HG02885 (cell line): Measurements from ENCODE around the gene HERC6.
"Not testable (repeated sequence)": the region's sequence is repeated elsewhere in the genome, so short reads cannot be mapped to it uniquely, and the experiment has no call there.

Experiments
- ATAC-seq: cut with Tn5 transposase; IDR thresholded peaks from one replicate; pipeline ENCODE4 v1.9.1; 2021; ENCODE audit warnings: mild to moderate bottlenecking; ENCODE audit not compliant: unreplicated experiment, poor library complexity

The HERC6 gene

GRCh38 chr4:88443486-88443885 is 64.8 kb downstream of the HERC6 start:
- ATAC-seq: no peak

GRCh38 chr4:88445252-88445651 is 66.6 kb downstream of the HERC6 start:
- ATAC-seq: no peak

- no peak for ATAC-seq
Observed at GRCh38 chr4:88446124-88446523, 67.5 kb downstream of the HERC6 start.

- ATAC-seq: no peak
Observed at GRCh38 chr4:88447371-88448095, 68.9 kb downstream of the HERC6 start.

GRCh38 chr4:88448211-88448765 is 69.6 kb downstream of the HERC6 start:
- not testable (repeated sequence) for ATAC-seq

GRCh38 chr4:88448889-88449288 is 70.2 kb downstream of the HERC6 start:
- ATAC-seq: no peak

- ATAC-seq: no peak
Observed at GRCh38 chr4:88449290-88449689, 70.6 kb downstream of the HERC6 start.

GRCh38 chr4:88451205-88451604 is 72.6 kb downstream of the HERC6 start:
- no peak for ATAC-seq

GRCh38 chr4:88452912-88453311 is 74.3 kb downstream of the HERC6 start:
- no peak for ATAC-seq

GRCh38 chr4:88456670-88457306 is 78.1 kb downstream of the HERC6 start, which contains the start of gene HERC5:
Gene HERC5, plus strand, starts transcription at chr4:88457119. Its CDS starts 151 bp downstream, at chr4:88457270.
- peak; percentile 96 for ATAC-seq

GRCh38 chr4:88457307-88458103 is 78.9 kb downstream of the HERC6 start:
- peak; percentile 39 for ATAC-seq

- no peak for ATAC-seq
Observed at GRCh38 chr4:88458104-88458740, 79.6 kb downstream of the HERC6 start.

GRCh38 chr4:88465653-88466192 is 87.1 kb downstream of the HERC6 start:
- no peak for ATAC-seq

GRCh38 chr4:88467392-88467791 is 88.7 kb downstream of the HERC6 start:
- no peak for ATAC-seq

GRCh38 chr4:88477229-88477860 is 98.7 kb downstream of the HERC6 start:
- no peak for ATAC-seq

- ATAC-seq: no peak
Observed at GRCh38 chr4:88478247-88478646, 99.6 kb downstream of the HERC6 start.

- ATAC-seq: no peak
Observed at GRCh38 chr4:88481537-88481936, 102.9 kb downstream of the HERC6 start.

- ATAC-seq: no peak
Observed at GRCh38 chr4:88489100-88489761, 110.6 kb downstream of the HERC6 start.
